ENCODE measurements around the gene PLEKHG2.
A peak's percentile ranks its signal among the peaks of the same experiment; 100 is the strongest.
"Not testable (repeated sequence)": the region's sequence is repeated elsewhere in the genome, so short reads cannot be mapped to it uniquely, and the experiment has no call there.

Gene PLEKHG2

GRCh38 chr19:39446365-39447084, 34.1 kb downstream of the PLEKHG2 start:
- DNase-seq (ENCODE audit: low read depth in 2 of 3, low spot score in 2 of 3), result no peak

- no peak for DNase-seq (ENCODE audit: low read depth in 2 of 3, low spot score in 2 of 3)
Observed at GRCh38 chr19:39448271-39448670, 35.8 kb downstream of the PLEKHG2 start.

- no peak for DNase-seq (ENCODE audit: low read depth in 2 of 3, low spot score in 2 of 3)
Observed at GRCh38 chr19:39449116-39449797, 36.8 kb downstream of the PLEKHG2 start.

- not testable (repeated sequence) for DNase-seq (ENCODE audit: low read depth in 2 of 3, low spot score in 2 of 3)
Observed at GRCh38 chr19:39451257-39451656, 38.8 kb downstream of the PLEKHG2 start.

- DNase-seq (ENCODE audit: low read depth in 2 of 3, low spot score in 2 of 3), result no peak
Observed at GRCh38 chr19:39463403-39463802, 50.9 kb downstream of the PLEKHG2 start.

- DNase-seq (ENCODE audit: low read depth in 2 of 3, low spot score in 2 of 3), result no peak
Observed at GRCh38 chr19:39465956-39466747, 53.7 kb downstream of the PLEKHG2 start.

- no peak for DNase-seq (ENCODE audit: low read depth in 2 of 3, low spot score in 2 of 3)
Observed at GRCh38 chr19:39467941-39468340, 55.5 kb downstream of the PLEKHG2 start.

GRCh38 chr19:39469036-39469435, 56.6 kb downstream of the PLEKHG2 start:
- no peak for DNase-seq (ENCODE audit: low read depth in 2 of 3, low spot score in 2 of 3)

GRCh38 chr19:39469567-39469966, 57.1 kb downstream of the PLEKHG2 start:
- no peak for DNase-seq (ENCODE audit: low read depth in 2 of 3, low spot score in 2 of 3)

- no peak for DNase-seq (ENCODE audit: low read depth in 2 of 3, low spot score in 2 of 3)
Observed at GRCh38 chr19:39470724-39471339, 58.4 kb downstream of the PLEKHG2 start.

GRCh38 chr19:39471756-39472536, 59.5 kb downstream of the PLEKHG2 start:
- DNase-seq (ENCODE audit: low read depth in 2 of 3, low spot score in 2 of 3), result no peak

GRCh38 chr19:39472746-39473442, 60.4 kb downstream of the PLEKHG2 start:
- DNase-seq (ENCODE audit: low read depth in 2 of 3, low spot score in 2 of 3), result no peak

GRCh38 chr19:39473443-39473960, 61.0 kb downstream of the PLEKHG2 start:
- DNase-seq (ENCODE audit: low read depth in 2 of 3, low spot score in 2 of 3), result no peak

- DNase-seq (ENCODE audit: low read depth in 2 of 3, low spot score in 2 of 3), result peak in 2 of 3 experiments; percentile 55 to 61
Observed at GRCh38 chr19:39474139-39474620, 61.7 kb downstream of the PLEKHG2 start.

- no peak for DNase-seq (ENCODE audit: low read depth in 2 of 3, low spot score in 2 of 3)
Observed at GRCh38 chr19:39475748-39476147, 63.3 kb downstream of the PLEKHG2 start.

Data from activated CD8-positive, alpha-beta memory T cell treated with anti-CD3 and anti-CD28 coated beads for 48 hours (primary cell).